Panc1 (cell line): Measurements from ENCODE around the gene CCDC50. TPM values are rescaled to one million over a fixed set of nuclear protein-coding genes. Genes with fewer than 3 reads are reported as not detected.

Experiments
- ATAC-seq: fragments of 200-7000 bp; cut with Tn5 transposase; 2 replicates; pipeline ENCODE4 v1.9.1; 2020; ENCODE audit warnings: mild to moderate bottlenecking, moderate library complexity
- BruUV-seq: library from RNA; stranded (reverse); fragments of 400-500 nt; replicated peaks from 2 replicates; lab custom pipeline; 2021; lab: Mats Ljungman, UMichigan
- CTCF ChIA-PET: fragments of 300-600 bp; sonication (Branson Sonifier 250); formaldehyde crosslinking; loops from one replicate; lab custom pipeline; 2022; ENCODE audit warnings: antibody characterized with exemption; lab: Charles Lee
- POLR2A ChIA-PET: fragments of 300-600 bp; sonication (Branson Sonifier 250); formaldehyde crosslinking; loops from one replicate; lab custom pipeline; 2022; ENCODE audit warnings: antibody characterized with exemption; lab: Charles Lee
- DNase-seq: peaks from one replicate; pipeline ENCODE4 v3.0.0-alpha.2; 2010; ENCODE audit warnings: low read depth, low spot score
- H3K27ac ChIP-seq: 2 replicates; pipeline ENCODE4 v1.5.1; 2011; ENCODE audit warnings: mild to moderate bottlenecking, low read length, inconsistent platforms
- H3K27me3 ChIP-seq: fragments of 200-500 bp; sonication (Bioruptor generic); 2 replicates; pipeline ENCODE4 v1.6.0; 2014; ENCODE audit warnings: low read length, inconsistent platforms; ENCODE audit not compliant: control insufficient read depth, insufficient read depth
- H3K36me3 ChIP-seq: fragments of 200-500 bp; sonication (Bioruptor generic); 2 replicates; pipeline ENCODE4 v1.5.1; 2014; ENCODE audit warnings: inconsistent platforms, mild to moderate bottlenecking, low read length, moderate library complexity; ENCODE audit not compliant: control insufficient read depth, insufficient read depth
- H3K4me1 ChIP-seq: 2 replicates; pipeline ENCODE4 v1.5.1; 2011; ENCODE audit warnings: inconsistent platforms, mild to moderate bottlenecking, low read length, moderate library complexity; ENCODE audit not compliant: control insufficient read depth, insufficient read depth
- H3K4me3 ChIP-seq, 2 experiments: 2 replicates each; pipeline ENCODE4 v1.5.1; 2011 to 2012; ENCODE audit warnings: low read depth in 2 of 2, low read length in 2 of 2, mild to moderate bottlenecking in 2 of 2, inconsistent platforms in 1 of 2, moderate library complexity in 1 of 2
- H3K9me3 ChIP-seq: fragments of 200-500 bp; sonication (Bioruptor generic); 2 replicates; pipeline ENCODE4 v1.5.1; 2014; ENCODE audit warnings: low read depth, mild to moderate bottlenecking, inconsistent platforms, low read length, moderate library complexity; ENCODE audit not compliant: control insufficient read depth, insufficient read depth
- POLR2AphosphoS5 ChIP-seq: IDR thresholded peaks from 2 replicates; pipeline ENCODE4 v1.6.1; 2012; ENCODE audit warnings: mild to moderate bottlenecking, low read depth, low read length, moderate library complexity
- SIN3A ChIP-seq: IDR thresholded peaks from 2 replicates; pipeline ENCODE4 v1.6.1; 2012; ENCODE audit warnings: low read depth, mild to moderate bottlenecking, low read length, moderate library complexity, borderline replicate concordance; ENCODE audit not compliant: insufficient read depth
- TCF7L2 ChIP-seq: IDR thresholded peaks from 2 replicates; pipeline ENCODE4 v1.6.1; 2011; ENCODE audit warnings: mild to moderate bottlenecking, low read depth, low read length, inconsistent platforms
- in situ Hi-C: cut with HindIII; loops from 2 replicates; pipeline ENCODE4 v1.10.0; 2016; ENCODE audit warnings: low sequenced_read_pairs, low pct_unique_long_range_greater_than_20kb
- intact Hi-C: fragments of 100-400 bp; cut with micrococcal nuclease; formaldehyde crosslinking; loops from one replicate; pipeline ENCODE4 v1.10.0; 2022; ENCODE audit not compliant: unreplicated experiment
- total RNA-seq: library from RNA; stranded (reverse); gene quantifications from one replicate; pipeline ENCODE4 v1.2.1, GENCODE V29; 2021; ENCODE audit not compliant: unreplicated experiment
- TF ChIP-seq, protein P1 (sequence below): fragments of 450-650 bp; IDR thresholded peaks from 2 replicates; pipeline ENCODE4 v1.5.1; 2017; ENCODE audit warnings: mild to moderate bottlenecking
- TF ChIP-seq, protein P2 (sequence below), 2 experiments: IDR thresholded peaks; 2 replicates each; pipeline ENCODE4 v1.6.1; 2011 to 2012; ENCODE audit warnings: low read depth in 2 of 2, control low read depth in 1 of 2, low read length in 1 of 2, mild to moderate bottlenecking in 1 of 2, moderate library complexity in 1 of 2; ENCODE audit not compliant: insufficient read depth in 1 of 2

The CCDC50 gene
- total RNA-seq, 1 experiment from 2014 or later, result 89.3 TPM

DNA sequence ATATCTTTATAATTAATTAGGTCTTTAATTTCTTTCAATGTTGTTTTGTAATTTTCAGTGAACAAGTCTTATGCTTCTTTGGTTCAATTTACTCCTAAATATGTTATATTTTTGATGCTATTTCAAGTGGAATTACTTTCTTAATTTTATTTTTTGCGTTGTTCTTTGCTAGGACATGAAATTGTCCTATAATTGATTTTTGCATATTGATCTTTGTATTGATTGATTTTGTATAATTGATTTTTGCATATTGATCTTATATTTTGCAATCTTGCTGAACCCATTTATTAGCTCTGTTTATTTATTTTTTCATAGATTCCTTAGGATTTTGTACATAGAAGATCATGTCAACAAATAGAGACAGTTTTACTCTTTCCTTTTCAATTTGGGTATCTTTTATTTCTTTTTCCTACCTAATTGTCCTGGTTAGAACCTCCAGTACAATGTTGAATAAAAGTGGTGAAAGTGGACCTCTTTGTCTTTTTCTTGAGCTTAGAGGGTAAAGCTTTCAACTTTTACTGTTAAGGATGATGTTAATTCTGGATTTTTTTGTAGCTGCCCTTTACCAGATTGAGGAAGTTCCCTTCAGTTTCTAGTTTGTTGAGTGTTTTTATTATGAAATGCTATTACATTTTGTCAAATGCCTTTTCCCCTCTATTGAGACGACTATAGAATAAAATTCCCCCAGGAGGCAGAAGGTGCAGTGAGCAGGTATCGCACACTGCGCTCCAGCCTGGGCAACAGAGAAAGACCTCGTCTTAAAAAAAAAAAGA is 36.8 kb upstream of the CCDC50 start:
- no peak overlapping the region for H3K27ac ChIP-seq
- no peaks in the 10 kb centered on the region for H3K27me3 ChIP-seq
- TF ChIP-seq SIN3A (no peak), TCF7L2 (no peak), POLR2AphosphoS5 (no peak)
- TF ChIP-seq, protein P1, sequence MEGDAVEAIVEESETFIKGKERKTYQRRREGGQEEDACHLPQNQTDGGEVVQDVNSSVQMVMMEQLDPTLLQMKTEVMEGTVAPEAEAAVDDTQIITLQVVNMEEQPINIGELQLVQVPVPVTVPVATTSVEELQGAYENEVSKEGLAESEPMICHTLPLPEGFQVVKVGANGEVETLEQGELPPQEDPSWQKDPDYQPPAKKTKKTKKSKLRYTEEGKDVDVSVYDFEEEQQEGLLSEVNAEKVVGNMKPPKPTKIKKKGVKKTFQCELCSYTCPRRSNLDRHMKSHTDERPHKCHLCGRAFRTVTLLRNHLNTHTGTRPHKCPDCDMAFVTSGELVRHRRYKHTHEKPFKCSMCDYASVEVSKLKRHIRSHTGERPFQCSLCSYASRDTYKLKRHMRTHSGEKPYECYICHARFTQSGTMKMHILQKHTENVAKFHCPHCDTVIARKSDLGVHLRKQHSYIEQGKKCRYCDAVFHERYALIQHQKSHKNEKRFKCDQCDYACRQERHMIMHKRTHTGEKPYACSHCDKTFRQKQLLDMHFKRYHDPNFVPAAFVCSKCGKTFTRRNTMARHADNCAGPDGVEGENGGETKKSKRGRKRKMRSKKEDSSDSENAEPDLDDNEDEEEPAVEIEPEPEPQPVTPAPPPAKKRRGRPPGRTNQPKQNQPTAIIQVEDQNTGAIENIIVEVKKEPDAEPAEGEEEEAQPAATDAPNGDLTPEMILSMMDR, result no peak
- TF ChIP-seq, protein P2, sequence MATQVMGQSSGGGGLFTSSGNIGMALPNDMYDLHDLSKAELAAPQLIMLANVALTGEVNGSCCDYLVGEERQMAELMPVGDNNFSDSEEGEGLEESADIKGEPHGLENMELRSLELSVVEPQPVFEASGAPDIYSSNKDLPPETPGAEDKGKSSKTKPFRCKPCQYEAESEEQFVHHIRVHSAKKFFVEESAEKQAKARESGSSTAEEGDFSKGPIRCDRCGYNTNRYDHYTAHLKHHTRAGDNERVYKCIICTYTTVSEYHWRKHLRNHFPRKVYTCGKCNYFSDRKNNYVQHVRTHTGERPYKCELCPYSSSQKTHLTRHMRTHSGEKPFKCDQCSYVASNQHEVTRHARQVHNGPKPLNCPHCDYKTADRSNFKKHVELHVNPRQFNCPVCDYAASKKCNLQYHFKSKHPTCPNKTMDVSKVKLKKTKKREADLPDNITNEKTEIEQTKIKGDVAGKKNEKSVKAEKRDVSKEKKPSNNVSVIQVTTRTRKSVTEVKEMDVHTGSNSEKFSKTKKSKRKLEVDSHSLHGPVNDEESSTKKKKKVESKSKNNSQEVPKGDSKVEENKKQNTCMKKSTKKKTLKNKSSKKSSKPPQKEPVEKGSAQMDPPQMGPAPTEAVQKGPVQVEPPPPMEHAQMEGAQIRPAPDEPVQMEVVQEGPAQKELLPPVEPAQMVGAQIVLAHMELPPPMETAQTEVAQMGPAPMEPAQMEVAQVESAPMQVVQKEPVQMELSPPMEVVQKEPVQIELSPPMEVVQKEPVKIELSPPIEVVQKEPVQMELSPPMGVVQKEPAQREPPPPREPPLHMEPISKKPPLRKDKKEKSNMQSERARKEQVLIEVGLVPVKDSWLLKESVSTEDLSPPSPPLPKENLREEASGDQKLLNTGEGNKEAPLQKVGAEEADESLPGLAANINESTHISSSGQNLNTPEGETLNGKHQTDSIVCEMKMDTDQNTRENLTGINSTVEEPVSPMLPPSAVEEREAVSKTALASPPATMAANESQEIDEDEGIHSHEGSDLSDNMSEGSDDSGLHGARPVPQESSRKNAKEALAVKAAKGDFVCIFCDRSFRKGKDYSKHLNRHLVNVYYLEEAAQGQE (IDR thresholded peaks at IDR 0.05; ENCODE audit: insufficient read depth in 1 of 2, low read depth in 2 of 2, low read length in 1 of 2), result no peak
- no TSS peak for BruUV-seq
- no peaks in the 10 kb centered on the region for H3K4me1 ChIP-seq
- in situ Hi-C loops (no loop called here), intact Hi-C loops (no loop called here)
- DNase-seq, result no peak
- no peak for ATAC-seq
- CTCF ChIA-PET, result no interaction called here
- no peak overlapping the region for H3K4me3 ChIP-seq
- POLR2A ChIA-PET, result no interaction called here
- H3K36me3 ChIP-seq, result no peaks in the 10 kb centered on the region
- no peaks in the 10 kb centered on the region for H3K9me3 ChIP-seq

DNA sequence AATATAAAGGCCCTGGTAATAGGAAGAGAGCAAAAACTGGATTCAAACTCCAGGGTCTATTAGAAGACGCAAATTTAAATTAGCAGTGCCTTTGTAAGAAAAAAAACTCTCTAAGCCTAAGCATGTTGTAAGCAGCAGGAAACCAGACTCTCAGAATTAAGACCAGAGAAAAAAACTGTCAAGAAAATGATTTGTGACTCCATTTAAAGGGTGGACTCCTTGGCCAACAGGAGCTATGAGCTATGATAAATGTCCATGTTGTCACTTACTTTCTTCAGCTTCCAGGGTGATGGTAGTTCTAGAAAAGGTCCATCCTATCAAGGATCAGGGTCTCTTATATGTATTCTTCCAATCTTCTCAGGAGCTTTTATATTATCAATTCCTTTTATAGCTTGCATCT is 34.9 kb upstream of the CCDC50 start:
- ChIA-PET CTCF (no interaction called here), POLR2A (no interaction called here)
- intact Hi-C loops, result no loop called here
- no TSS peak for BruUV-seq
- no peak overlapping the region for H3K27ac ChIP-seq
- TF ChIP-seq, protein P2 (IDR thresholded peaks at IDR 0.05; ENCODE audit: insufficient read depth in 1 of 2, low read depth in 2 of 2, low read length in 1 of 2), result no peak
- TF ChIP-seq POLR2AphosphoS5 (no peak), TCF7L2 (no peak), SIN3A (no peak)
- TF ChIP-seq, protein P1, result no peak
- ATAC-seq, result no peak
- no peaks in the 10 kb centered on the region for H3K27me3 ChIP-seq
- no peak for DNase-seq
- no peaks in the 10 kb centered on the region for H3K9me3 ChIP-seq
- H3K4me3 ChIP-seq, result no peak overlapping the region
- no peaks in the 10 kb centered on the region for H3K4me1 ChIP-seq
- in situ Hi-C loops, result no loop called here
- no peaks in the 10 kb centered on the region for H3K36me3 ChIP-seq
